Thyroid gland (tissue), 4 donors: ENCODE data around the gene LDLRAD4.

Source experiments
- POLR2A ChIP-seq, 2 donors: fragments of 450-650 bp; IDR thresholded peaks; one replicate each; pipeline ENCODE4 v1.6.1; 2017; ENCODE audit warnings: antibody characterized with exemption in 2 of 2, mild to moderate bottlenecking in 2 of 2, moderate library complexity in 1 of 2
- TF ChIP-seq, protein P1 (sequence below), 6 experiments: fragments of 200-600 bp in 3 of 6; fragments of 450-650 bp in 3 of 6; sonication (generic) in 3 of 6; IDR thresholded peaks; one replicate each; pipeline ENCODE4 v1.5.1; 2016 to 2019; ENCODE audit warnings: antibody characterized with exemption in 6 of 6, mild to moderate bottlenecking in 2 of 6, inconsistent platforms in 1 of 6, moderate library complexity in 1 of 6

DNA sequence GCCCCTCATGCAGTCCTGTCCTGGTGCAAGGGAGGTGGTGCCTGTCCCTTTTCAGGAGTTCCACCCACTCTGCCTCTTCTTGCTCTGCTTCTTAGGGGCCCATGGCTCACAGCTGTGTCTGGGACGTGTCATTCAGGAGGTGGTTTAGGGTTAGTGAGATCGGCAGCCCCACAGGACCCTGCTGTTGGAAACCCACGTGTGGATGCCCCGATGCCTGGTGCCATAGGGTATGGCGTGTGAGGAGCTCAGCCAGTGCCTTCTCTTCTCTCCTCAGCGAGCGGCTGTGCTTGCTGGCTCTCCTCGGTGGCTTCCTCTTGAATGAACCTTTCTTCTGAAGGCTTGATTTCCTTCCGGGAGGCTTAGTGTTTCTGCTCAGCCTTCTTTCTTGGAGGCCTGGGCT is 55.2 kb downstream of the LDLRAD4 start:
- no peak for TF ChIP-seq POLR2A (IDR thresholded peaks at IDR 0.05)
- TF ChIP-seq, protein P1, sequence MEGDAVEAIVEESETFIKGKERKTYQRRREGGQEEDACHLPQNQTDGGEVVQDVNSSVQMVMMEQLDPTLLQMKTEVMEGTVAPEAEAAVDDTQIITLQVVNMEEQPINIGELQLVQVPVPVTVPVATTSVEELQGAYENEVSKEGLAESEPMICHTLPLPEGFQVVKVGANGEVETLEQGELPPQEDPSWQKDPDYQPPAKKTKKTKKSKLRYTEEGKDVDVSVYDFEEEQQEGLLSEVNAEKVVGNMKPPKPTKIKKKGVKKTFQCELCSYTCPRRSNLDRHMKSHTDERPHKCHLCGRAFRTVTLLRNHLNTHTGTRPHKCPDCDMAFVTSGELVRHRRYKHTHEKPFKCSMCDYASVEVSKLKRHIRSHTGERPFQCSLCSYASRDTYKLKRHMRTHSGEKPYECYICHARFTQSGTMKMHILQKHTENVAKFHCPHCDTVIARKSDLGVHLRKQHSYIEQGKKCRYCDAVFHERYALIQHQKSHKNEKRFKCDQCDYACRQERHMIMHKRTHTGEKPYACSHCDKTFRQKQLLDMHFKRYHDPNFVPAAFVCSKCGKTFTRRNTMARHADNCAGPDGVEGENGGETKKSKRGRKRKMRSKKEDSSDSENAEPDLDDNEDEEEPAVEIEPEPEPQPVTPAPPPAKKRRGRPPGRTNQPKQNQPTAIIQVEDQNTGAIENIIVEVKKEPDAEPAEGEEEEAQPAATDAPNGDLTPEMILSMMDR (IDR thresholded peaks at IDR 0.05), result no peak
